K562 (cell line): ENCODE measurements around the gene ARID3A. TPM values are rescaled to one million over a fixed set of nuclear protein-coding genes. Genes with fewer than 3 reads are reported as not detected.

Experiments used
- ATAC-seq: fragments of 200-7000 bp; cut with Tn5 transposase; 3 replicates; pipeline ENCODE4 v1.9.1; 2020; ENCODE audit warnings: moderate library complexity
- BruUV-seq: library from RNA; stranded (reverse); fragments of 400-500 nt; replicated peaks from 2 replicates; lab custom pipeline; 2021; lab: Mats Ljungman, UMichigan
- CTCF ChIA-PET: fragments of 300-600 bp; formaldehyde crosslinking; extraction: SDS; loops from one replicate; lab custom pipeline; 2021; ENCODE audit warnings: low intra/inter-chr PET ratio; lab: Yijun Ruan, JAX
- POLR2A ChIA-PET: fragments of 300-600, 350-650 bp; sonication (Branson Sonifier 250); formaldehyde crosslinking; extraction: SDS; loops from one replicate; lab custom pipeline; 2021; ENCODE audit warnings: antibody characterized with exemption, inconsistent platforms; lab: Yijun Ruan, JAX
- DNase-seq, 4 experiments: peaks; one replicate each; pipeline versions ENCODE4 v3.0.0 to v3.0.0-alpha.2; 2011 to 2018; ENCODE audit warnings: low spot score in 3 of 4, mixed read lengths in 3 of 4; ENCODE audit errors: extremely low read depth in 1 of 4
- FAIRE-seq: peaks from 2 replicates; lab custom pipeline; 2011; peaks lifted over from hg19 to GRCh38; lab: Jason Lieb, UNC
- H2AFZ ChIP-seq: 2 replicates; pipeline ENCODE4 v1.6.0; 2011; ENCODE audit warnings: low read depth, low read length, control low read depth, inconsistent platforms
- H3K27ac ChIP-seq: fragments of 200-600 bp; 3 replicates; pipeline ENCODE4 v1.8.0; 2011; ENCODE audit warnings: low read depth, mild to moderate bottlenecking, control low read depth, inconsistent platforms, low read length, moderate library complexity, mixed read lengths; ENCODE audit errors: extremely low read depth
- H3K27me3 ChIP-seq, 2 experiments: fragments of 300-600 bp in 1 of 2; 2 replicates in 1 of 2; 3 replicates in 1 of 2; pipeline versions ENCODE4 v1.6.0 to v1.8.0; 2011; ENCODE audit warnings: inconsistent platforms in 2 of 2, low read length in 2 of 2, mild to moderate bottlenecking in 1 of 2, mixed read lengths in 1 of 2, moderate library complexity in 1 of 2; ENCODE audit not compliant: control insufficient read depth in 2 of 2, insufficient read depth in 2 of 2
- H3K36me3 ChIP-seq: fragments of 300-600 bp; 3 replicates; pipeline ENCODE4 v1.8.0; 2011; ENCODE audit warnings: mild to moderate bottlenecking, low read length, inconsistent platforms; ENCODE audit not compliant: control insufficient read depth, insufficient read depth
- H3K4me1 ChIP-seq, 2 experiments: fragments of 200-600 bp in 1 of 2; replicated peaks in 1 of 2; 2 replicates in 1 of 2; 3 replicates in 1 of 2; pipeline versions ENCODE4 v1.5.1 to v1.8.0; 2011; ENCODE audit warnings: inconsistent platforms in 2 of 2, low read length in 2 of 2, mild to moderate bottlenecking in 1 of 2, mixed read lengths in 1 of 2, moderate library complexity in 1 of 2; ENCODE audit not compliant: control insufficient read depth in 2 of 2, insufficient read depth in 2 of 2
- H3K4me2 ChIP-seq: 2 replicates; pipeline ENCODE4 v1.6.1; 2011; ENCODE audit warnings: low read length, control low read depth, inconsistent platforms, mixed read lengths; ENCODE audit not compliant: insufficient read depth
- H3K4me3 ChIP-seq: fragments of 200-600 bp; sonication (generic), shearing (Covaris generic); 2 replicates; pipeline ENCODE4 v1.5.1; 2016; ENCODE audit warnings: control low read depth, inconsistent platforms
- H3K79me2 ChIP-seq: fragments of 200-600 bp; 3 replicates; pipeline ENCODE4 v1.8.0; 2011; ENCODE audit warnings: low read length, inconsistent platforms; ENCODE audit not compliant: control insufficient read depth, insufficient read depth
- H3K9ac ChIP-seq, 2 experiments: 2 replicates each; pipeline versions ENCODE4 v1.6.0 to v1.6.1; 2011; ENCODE audit warnings: low read depth in 2 of 2, low read length in 2 of 2, control low read depth in 1 of 2, inconsistent platforms in 1 of 2, mild to moderate bottlenecking in 1 of 2, mixed read lengths in 1 of 2; ENCODE audit not compliant: insufficient read depth in 1 of 2
- H3K9me1 ChIP-seq: one replicate; pipeline ENCODE4 v1.6.0; 2011; ENCODE audit warnings: inconsistent platforms, mild to moderate bottlenecking, low read length, moderate library complexity; ENCODE audit not compliant: control insufficient read depth, insufficient read depth
- H3K9me3 ChIP-seq: replicated peaks from 2 replicates; pipeline ENCODE4 v1.5.1; 2011; ENCODE audit warnings: low read depth, low read length, inconsistent platforms; ENCODE audit not compliant: control insufficient read depth, insufficient read depth
- H4K20me1 ChIP-seq: replicated peaks from 2 replicates; pipeline ENCODE4 v1.6.1; 2011; ENCODE audit warnings: low read length, inconsistent platforms, mixed read lengths; ENCODE audit not compliant: control insufficient read depth, insufficient read depth
- BRF2 ChIP-seq: IDR thresholded peaks from 3 replicates; pipeline ENCODE4 v1.6.1; 2011; ENCODE audit warnings: borderline replicate concordance, mild to moderate bottlenecking; ENCODE audit not compliant: insufficient read length, insufficient read depth
- ETV6 ChIP-seq, 3 experiments: fragments of 150-350 bp in 1 of 3; sonication (generic) in 1 of 3; formaldehyde crosslinking in 1 of 3; IDR thresholded peaks; 2 replicates each; pipeline versions ENCODE4 v1.6.1 to v1.8.0; 2014 to 2022; ENCODE audit warnings: borderline replicate concordance in 2 of 3, low read depth in 2 of 3, antibody characterized with exemption in 1 of 3, low read length in 1 of 3, mild to moderate bottlenecking in 1 of 3, missing genetic modification reagents in 1 of 3
- HSF4 ChIP-seq: fragments of 250-450 bp; sonication (Bioruptor Pico); IDR thresholded peaks from 2 replicates; pipeline ENCODE4 v2.1.2; 2022; ENCODE audit warnings: mild to moderate bottlenecking, moderate library complexity, borderline replicate concordance
- MAX ChIP-seq: sonication (generic); formaldehyde crosslinking; IDR thresholded peaks from 2 replicates; pipeline ENCODE4 v1.9.0; 2022; ENCODE audit warnings: mild to moderate bottlenecking, missing genetic modification reagents
- MTA2 ChIP-seq: fragments of 450-650 bp; IDR thresholded peaks from 2 replicates; pipeline ENCODE4 v1.6.1; 2016; ENCODE audit warnings: low read depth
- POLR2G ChIP-seq: fragments of 200-400 bp; formaldehyde crosslinking; IDR thresholded peaks from 2 replicates; pipeline ENCODE4 v1.6.1; 2017; ENCODE audit warnings: low read depth, mild to moderate bottlenecking, antibody characterized with exemption, low read length, moderate library complexity
- RBFOX2 ChIP-seq: fragments of 200-400 bp; formaldehyde crosslinking; IDR thresholded peaks from 2 replicates; pipeline ENCODE4 v1.6.1; 2017; ENCODE audit warnings: low read depth, mild to moderate bottlenecking, low read length, moderate library complexity
- STAG1 ChIP-seq: sonication (generic); formaldehyde crosslinking; IDR thresholded peaks from 2 replicates; pipeline ENCODE4 v1.5.0; 2020; ENCODE audit warnings: missing genetic modification reagents, borderline replicate concordance
- TCFL5 ChIP-seq: fragments of 250-450 bp; sonication (Bioruptor Pico); conservative IDR thresholded peaks from 2 replicates; pipeline ENCODE4 v1.6.1; 2021; ENCODE audit warnings: mild to moderate bottlenecking, moderate library complexity, matching md5 sums
- ZNF143 ChIP-seq: sonication (generic); formaldehyde crosslinking; IDR thresholded peaks from 2 replicates; pipeline ENCODE4 v1.9.0; 2022; ENCODE audit warnings: mild to moderate bottlenecking, missing genetic modification reagents
- WGBS: fragments of 100-300 bp; shearing (Covaris generic); methylation state at CpG from one replicate; pipeline ENCODE4 v1.1.6; 2016; ENCODE audit warnings: low coverage, mixed read lengths; ENCODE audit not compliant: insufficient coverage; ENCODE audit errors: missing lambda C conversion rate; 5-methylcytosine and 5-hydroxymethylcytosine counted together
- in situ Hi-C: fragments of 300-500 bp; cut with MboI; formaldehyde crosslinking; loops from 4 replicates; pipeline ENCODE4 v1.15.0; 2018; ENCODE audit warnings: inconsistent platforms, mixed read lengths
- intact Hi-C: fragments of 100-400 bp; cut with micrococcal nuclease; formaldehyde crosslinking; loops from 2 replicates; pipeline ENCODE4 v1.14.2; 2022
- polyA plus RNA-seq, 8 experiments: library from polyadenylated mRNA; depleted of rRNA in 4 of 8; stranded (reverse) in 5 of 8; unstranded in 3 of 8; fragments of >200 nt; fragmentation: Nextera tagmentation in 2 of 8; fragmentation: Illumina TruSeq in 1 of 8; extraction: Ambion mirVana in 2 of 8; extraction: Trizol in 1 of 8; gene quantifications; 2 replicates each; pipeline versions ENCODE4 v1.2.1 to v1.2.3, GENCODE V29; 2011 to 2014; ENCODE audit warnings: inconsistent platforms in 1 of 8, missing spikeins in 1 of 8
- total RNA-seq, 7 experiments: library from RNA; depleted of rRNA in 6 of 7; stranded (reverse); fragments of >200 nt in 6 of 7; fragmentation: Illumina TruSeq in 2 of 7; extraction: Trizol in 2 of 7; gene quantifications; 2 replicates each; pipeline versions ENCODE4 v1.2.1 to v1.2.3, GENCODE V29; 2011 to 2021; ENCODE audit warnings: low replicate concordance in 1 of 7
- TF ChIP-seq, protein P1 (sequence below): fragments of 150-350 bp; conservative IDR thresholded peaks from 2 replicates; pipeline ENCODE4 v1.6.1; 2014; ENCODE audit warnings: low read length

ARID3A gene
- total and polyA plus RNA-seq, 9 of the 15 experiments (the other 6 are each of a cell fraction or from before 2014, with no cell fraction given) = 1.4 to 118 (median 31.2) TPM

DNA sequence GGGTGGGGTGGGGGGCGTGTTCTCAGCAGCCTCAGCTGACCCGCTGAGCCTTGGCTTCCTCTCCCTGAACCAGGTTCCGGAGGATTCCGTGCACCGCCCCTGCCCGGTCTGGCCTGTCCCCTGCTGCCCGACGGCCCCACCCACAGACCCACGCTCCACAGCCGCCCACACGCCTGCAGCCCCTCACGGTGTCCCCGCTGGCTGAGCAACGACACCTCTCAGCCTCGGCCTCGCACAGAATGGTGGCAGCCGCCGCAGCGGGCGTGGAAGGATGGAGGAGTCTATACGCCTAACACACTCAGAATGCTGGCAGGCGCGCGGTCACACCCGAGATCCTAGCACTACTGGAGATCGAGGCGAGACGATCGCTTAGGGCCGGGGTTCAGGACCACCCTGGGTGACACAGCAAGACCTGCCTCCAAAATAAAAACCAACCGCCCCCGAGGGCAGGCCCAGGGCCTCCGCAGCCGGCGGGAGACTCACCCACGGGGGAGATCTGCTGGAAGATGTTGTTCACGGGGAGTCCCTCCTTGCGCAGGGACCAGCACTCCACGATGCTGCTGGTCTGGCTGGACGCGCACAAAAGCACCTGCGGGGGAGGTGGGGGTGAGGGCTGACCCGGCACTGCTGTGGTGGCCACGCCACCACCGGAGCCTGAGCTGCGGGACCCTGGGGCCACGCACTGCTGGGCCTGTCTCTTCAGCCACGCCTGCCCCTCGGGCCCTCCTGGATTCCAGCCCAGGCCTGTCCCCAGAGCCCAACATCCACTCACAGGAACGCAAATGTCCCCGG, 41.2 kb upstream of the ARID3A start:
- ATAC-seq (no peak), DNase-seq (no peak), FAIRE-seq (no peak)
- Histone ChIP-seq H3K79me2 (peaks cover 15% of the 10 kb centered on the region), H3K4me2 (no peak overlapping the region), H3K9ac (no peak overlapping the region; a peak in 1 of 4 replicates), H3K36me3 (peaks cover 81% of the 10 kb centered on the region), H3K27ac (no peak overlapping the region), H3K9me3 (no peaks in the 10 kb centered on the region), H3K9me1 (no peaks in the 10 kb centered on the region), H3K4me3 (no peak overlapping the region), H3K4me1 (peaks cover 5 to 67% of the 10 kb centered on the region in 2 experiments; a peak in 4 of 5 replicates), H3K27me3 (no peaks in the 10 kb centered on the region), H4K20me1 (no peaks in the 10 kb centered on the region; the same call in none of the 2 replicates), H2AFZ (no peak overlapping the region)
- ChIA-PET CTCF (no interaction called here), POLR2A (no interaction called here)
- intact Hi-C loops (no loop called here), in situ Hi-C loops (no loop called here)
- no peak for TF ChIP-seq MAX (CRISPR knock-in tag)
- peak; percentile 47; the same call in 1 of the 2 replicates for TF ChIP-seq RBFOX2
- no peak for TF ChIP-seq MTA2
- TF ChIP-seq, protein P1, sequence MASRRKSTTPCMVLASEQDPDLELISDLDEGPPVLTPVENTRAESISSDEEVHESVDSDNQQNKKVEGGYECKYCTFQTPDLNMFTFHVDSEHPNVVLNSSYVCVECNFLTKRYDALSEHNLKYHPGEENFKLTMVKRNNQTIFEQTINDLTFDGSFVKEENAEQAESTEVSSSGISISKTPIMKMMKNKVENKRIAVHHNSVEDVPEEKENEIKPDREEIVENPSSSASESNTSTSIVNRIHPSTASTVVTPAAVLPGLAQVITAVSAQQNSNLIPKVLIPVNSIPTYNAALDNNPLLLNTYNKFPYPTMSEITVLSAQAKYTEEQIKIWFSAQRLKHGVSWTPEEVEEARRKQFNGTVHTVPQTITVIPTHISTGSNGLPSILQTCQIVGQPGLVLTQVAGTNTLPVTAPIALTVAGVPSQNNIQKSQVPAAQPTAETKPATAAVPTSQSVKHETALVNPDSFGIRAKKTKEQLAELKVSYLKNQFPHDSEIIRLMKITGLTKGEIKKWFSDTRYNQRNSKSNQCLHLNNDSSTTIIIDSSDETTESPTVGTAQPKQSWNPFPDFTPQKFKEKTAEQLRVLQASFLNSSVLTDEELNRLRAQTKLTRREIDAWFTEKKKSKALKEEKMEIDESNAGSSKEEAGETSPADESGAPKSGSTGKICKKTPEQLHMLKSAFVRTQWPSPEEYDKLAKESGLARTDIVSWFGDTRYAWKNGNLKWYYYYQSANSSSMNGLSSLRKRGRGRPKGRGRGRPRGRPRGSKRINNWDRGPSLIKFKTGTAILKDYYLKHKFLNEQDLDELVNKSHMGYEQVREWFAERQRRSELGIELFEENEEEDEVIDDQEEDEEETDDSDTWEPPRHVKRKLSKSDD = no peak
- TF ChIP-seq ZNF143 = no peak
- no peak for TF ChIP-seq BRF2
- no peak for TF ChIP-seq ETV6 (IDR thresholded peaks at IDR 0.05; ENCODE audit: borderline replicate concordance in 1 of 2, low read depth in 2 of 2, low read length in 1 of 2)
- TF ChIP-seq ETV6 (CRISPR knock-in tag; IDR thresholded peaks at IDR 0.05; ENCODE audit: borderline replicate concordance) = no peak
- no peak for TF ChIP-seq STAG1
- no peak for TF ChIP-seq TCFL5 (CRISPR knock-in tag)
- peak; percentile 67 for TF ChIP-seq POLR2G
- no peak for TF ChIP-seq HSF4
- WGBS = 96% methylated on average over 34 of the region's 51 CpGs
- BruUV-seq = no TSS peak
